Right atrium auricular region (tissue), 2 donors: ENCODE results near the gene UPF2. TPM values are rescaled to one million over a fixed set of nuclear protein-coding genes. Genes with fewer than 3 reads are reported as not detected.

Experiments used
- DNase-seq: peaks from one replicate; pipeline ENCODE4 v3.0.0-alpha.2; 2019; ENCODE audit warnings: low spot score
- H3K27ac ChIP-seq, 2 donors: fragments of 200-600 bp; sonication (generic); 1 replicate in 1 of 2; 2 replicates in 1 of 2; pipeline ENCODE4 v1.5.1; 2016 to 2019
- H3K27me3 ChIP-seq, 2 donors: fragments of 200-600 bp; sonication (generic); one replicate each; pipeline versions ENCODE4 v1.5.1 to v1.6.0; 2017 to 2019
- H3K36me3 ChIP-seq: fragments of 200-600 bp; sonication (generic); one replicate; pipeline ENCODE4 v1.5.1; 2016
- H3K4me1 ChIP-seq, 2 donors: fragments of 200-600 bp; sonication (generic); one replicate each; pipeline versions ENCODE4 v1.5.1 to v1.6.0; 2017 to 2019
- H3K4me3 ChIP-seq, 2 donors: fragments of 200-600 bp; sonication (generic); 1 replicate in 1 of 2; 2 replicates in 1 of 2; pipeline ENCODE4 v1.5.1; 2017 to 2019; ENCODE audit warnings: mild to moderate bottlenecking in 1 of 2, moderate library complexity in 1 of 2
- H3K9me3 ChIP-seq, 2 donors: fragments of 200-600 bp; sonication (generic); one replicate each; pipeline ENCODE4 v1.5.1; 2019
- CTCF ChIP-seq, 2 donors: fragments of 200-600 bp; sonication (generic); IDR thresholded peaks; one replicate each; pipeline ENCODE4 v1.5.1; 2019; ENCODE audit warnings: antibody characterized with exemption in 2 of 2
- total RNA-seq, 2 donors: library from RNA; depleted of rRNA; stranded (reverse); fragments of >200 nt; gene quantifications; one replicate each; pipeline ENCODE4 v1.1.0, GENCODE V29; 2016

Gene UPF2
- total RNA-seq, 2 donors from 2014 or later = 11.8 to 13.1 TPM

GRCh38 chr10:11879387-11880094 is 163.1 kb downstream of the UPF2 start:
- TF ChIP-seq CTCF (IDR thresholded peaks at IDR 0.05) = no peak
- Histone ChIP-seq H3K36me3 (no peaks in the 10 kb centered on the region), H3K27ac (no peak overlapping the region), H3K27me3 (no peaks in the 10 kb centered on the region), H3K9me3 (no peaks in the 10 kb centered on the region), H3K4me1 (peaks cover 0 to 18% of the 10 kb centered on the region in 2 donors), H3K4me3 (no peak overlapping the region)
- no peak for DNase-seq

- Histone ChIP-seq H3K9me3 (no peaks in the 10 kb centered on the region), H3K4me3 (no peak overlapping the region), H3K4me1 (peaks cover 0 to 23% of the 10 kb centered on the region in 2 donors), H3K27ac (no peak overlapping the region), H3K36me3 (no peaks in the 10 kb centered on the region), H3K27me3 (no peaks in the 10 kb centered on the region)
- no peak for TF ChIP-seq CTCF (IDR thresholded peaks at IDR 0.05)
- no peak for DNase-seq
Observed at GRCh38 chr10:11878776-11879175, 163.8 kb downstream of the UPF2 start.

GRCh38 chr10:11877591-11877905 is 165.1 kb downstream of the UPF2 start:
- DNase-seq = no peak
- TF ChIP-seq CTCF (IDR thresholded peaks at IDR 0.05) = no peak

GRCh38 chr10:11876805-11877590 is 165.6 kb downstream of the UPF2 start:
- Histone ChIP-seq H3K36me3 (no peaks in the 10 kb centered on the region), H3K27ac (no peak overlapping the region), H3K27me3 (no peaks in the 10 kb centered on the region), H3K4me1 (peaks cover 0 to 23% of the 10 kb centered on the region in 2 donors), H3K4me3 (no peak overlapping the region), H3K9me3 (no peaks in the 10 kb centered on the region)
- no peak for TF ChIP-seq CTCF (IDR thresholded peaks at IDR 0.05)
- DNase-seq = no peak

More at GRCh38 chr10:11877591-11877905, 165.1 kb downstream of the UPF2 start:
- peaks cover 0 to 23% of the 10 kb centered on the region in 2 donors for H3K4me1 ChIP-seq
- no peak overlapping the region for H3K27ac ChIP-seq
- no peaks in the 10 kb centered on the region for H3K36me3 ChIP-seq
- no peaks in the 10 kb centered on the region for H3K9me3 ChIP-seq
- no peaks in the 10 kb centered on the region for H3K27me3 ChIP-seq
- H3K4me3 ChIP-seq = no peak overlapping the region

GRCh38 chr10:11876324-11876723 is 166.3 kb downstream of the UPF2 start:
- Histone ChIP-seq H3K4me1 (peaks cover 0 to 30% of the 10 kb centered on the region in 2 donors), H3K36me3 (no peaks in the 10 kb centered on the region), H3K9me3 (no peaks in the 10 kb centered on the region), H3K27me3 (no peaks in the 10 kb centered on the region), H3K27ac (peak overlapping the region in 1 of 2 donors; percentile 52), H3K4me3 (no peak overlapping the region)
- no peak for DNase-seq
- no peak for TF ChIP-seq CTCF (IDR thresholded peaks at IDR 0.05)
